Suppressor macrophage treated with lipopolysaccharide for 4 hours (primary cell): Measurements from ENCODE around the gene RPGR.

ENCODE experiments used
- DNase-seq: peaks from one replicate; pipeline ENCODE4 v3.0.0-alpha.2; 2020

RPGR gene

DNA sequence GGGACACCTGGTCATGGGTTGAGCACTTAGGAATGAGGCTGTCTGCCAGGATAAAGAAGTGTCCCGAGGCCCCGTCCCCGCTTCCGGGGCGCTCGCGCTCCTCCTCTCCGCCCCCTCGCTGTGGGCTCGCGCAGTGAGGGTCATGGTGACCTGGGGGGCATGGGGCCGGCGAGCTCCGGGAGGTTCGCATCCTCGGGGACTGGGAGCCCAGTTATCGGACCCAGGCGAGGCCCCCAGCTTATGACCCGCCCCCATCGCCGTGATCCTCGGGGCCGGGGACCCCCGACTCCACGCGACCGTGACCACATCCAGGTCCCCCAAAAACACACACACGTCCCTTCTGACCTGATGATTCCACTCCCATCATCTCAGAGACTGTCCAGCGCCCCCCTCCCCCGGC, 71.3 kb downstream of the RPGR start:
- no peak for DNase-seq

DNA sequence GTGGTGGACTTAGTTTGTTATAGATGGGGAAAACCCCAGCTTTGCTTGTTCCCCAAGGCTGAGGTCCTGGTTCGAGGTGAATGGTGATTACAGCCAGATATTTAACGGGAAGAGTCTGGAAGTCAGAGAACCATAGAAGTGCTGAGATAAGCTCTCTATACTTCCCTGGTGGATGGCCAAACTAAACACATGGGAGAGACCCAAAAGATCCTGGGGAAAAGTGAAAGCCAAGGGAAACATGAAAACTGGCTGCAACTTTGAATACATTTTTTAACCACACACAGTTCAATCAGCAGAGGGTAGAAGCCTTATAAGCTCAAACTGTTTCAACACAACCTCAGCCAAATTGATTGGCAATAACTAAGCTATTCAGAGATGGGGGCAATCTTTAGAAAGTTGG, 77.3 kb downstream of the RPGR start:
- DNase-seq, result no peak

DNA sequence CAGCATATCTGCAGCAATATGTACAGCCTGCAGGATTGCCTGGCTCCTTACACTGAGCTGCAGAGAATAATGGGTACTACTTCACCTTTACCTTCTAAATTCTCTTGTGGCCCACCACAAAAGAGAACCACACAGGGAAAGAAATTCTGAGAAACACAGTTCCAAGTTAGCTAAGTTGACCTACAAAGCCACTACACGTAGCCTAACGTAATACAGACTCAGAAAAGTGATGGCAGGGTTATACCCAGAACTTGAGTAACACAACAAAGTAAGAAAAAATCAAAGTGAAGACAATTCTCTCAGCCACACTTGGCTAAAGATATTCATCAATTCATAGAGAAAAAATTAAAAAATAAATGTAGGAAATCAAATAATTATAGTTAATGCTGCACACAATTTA, 80.3 kb downstream of the RPGR start:
- no peak for DNase-seq

DNA sequence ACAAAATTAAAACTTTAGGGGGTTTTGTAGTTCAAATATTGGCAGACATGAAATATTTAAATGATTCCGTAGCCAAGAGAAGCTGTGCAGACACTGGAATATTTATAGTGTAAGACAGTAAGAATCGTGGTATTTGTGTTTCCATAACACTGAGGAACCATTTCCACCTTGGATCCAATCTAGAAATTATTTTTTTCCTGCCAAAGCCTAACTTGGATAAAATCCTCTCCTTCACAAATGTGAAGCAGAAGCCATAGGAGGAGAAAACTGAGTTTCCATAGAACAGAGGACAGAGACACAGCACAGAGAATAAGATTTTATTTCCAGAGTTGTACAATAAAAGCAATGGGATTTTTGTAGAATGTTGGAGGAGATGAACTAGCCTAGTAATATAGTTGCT, 86.8 kb downstream of the RPGR start:
- no peak for DNase-seq

DNA sequence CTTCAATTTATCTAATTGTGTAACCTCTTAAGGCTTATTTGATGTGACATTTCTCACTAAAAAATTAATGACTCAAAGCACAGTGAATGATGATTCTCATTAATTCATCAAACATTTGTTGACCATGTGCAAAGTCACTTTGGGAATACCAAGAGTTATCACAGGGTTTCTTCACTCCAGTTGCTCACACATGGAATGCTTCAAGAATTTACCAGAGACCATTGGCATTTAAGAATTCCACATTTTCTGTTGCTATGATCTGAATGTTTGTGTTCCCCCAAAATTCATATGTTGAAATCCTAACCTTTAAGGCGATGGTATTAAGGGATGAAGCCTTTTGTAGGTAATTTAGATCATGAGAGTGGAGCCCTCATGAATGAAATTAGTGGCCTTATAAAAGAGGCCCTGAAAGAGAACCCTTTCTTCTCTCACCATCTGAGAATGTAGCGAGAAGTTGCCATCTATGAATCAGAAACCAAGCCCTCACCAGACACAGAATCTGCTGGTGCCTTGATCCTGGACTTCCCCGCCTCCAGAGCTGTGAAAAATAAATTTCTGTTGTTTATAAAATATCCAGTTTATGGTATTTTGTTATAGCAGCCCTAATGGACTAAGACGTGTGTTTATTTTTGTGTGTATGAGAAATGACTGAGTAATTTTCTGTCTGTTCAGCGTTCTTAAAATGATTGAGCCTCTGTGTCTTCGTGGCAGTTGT, 90.3 kb downstream of the RPGR start:
- no peak for DNase-seq

DNA sequence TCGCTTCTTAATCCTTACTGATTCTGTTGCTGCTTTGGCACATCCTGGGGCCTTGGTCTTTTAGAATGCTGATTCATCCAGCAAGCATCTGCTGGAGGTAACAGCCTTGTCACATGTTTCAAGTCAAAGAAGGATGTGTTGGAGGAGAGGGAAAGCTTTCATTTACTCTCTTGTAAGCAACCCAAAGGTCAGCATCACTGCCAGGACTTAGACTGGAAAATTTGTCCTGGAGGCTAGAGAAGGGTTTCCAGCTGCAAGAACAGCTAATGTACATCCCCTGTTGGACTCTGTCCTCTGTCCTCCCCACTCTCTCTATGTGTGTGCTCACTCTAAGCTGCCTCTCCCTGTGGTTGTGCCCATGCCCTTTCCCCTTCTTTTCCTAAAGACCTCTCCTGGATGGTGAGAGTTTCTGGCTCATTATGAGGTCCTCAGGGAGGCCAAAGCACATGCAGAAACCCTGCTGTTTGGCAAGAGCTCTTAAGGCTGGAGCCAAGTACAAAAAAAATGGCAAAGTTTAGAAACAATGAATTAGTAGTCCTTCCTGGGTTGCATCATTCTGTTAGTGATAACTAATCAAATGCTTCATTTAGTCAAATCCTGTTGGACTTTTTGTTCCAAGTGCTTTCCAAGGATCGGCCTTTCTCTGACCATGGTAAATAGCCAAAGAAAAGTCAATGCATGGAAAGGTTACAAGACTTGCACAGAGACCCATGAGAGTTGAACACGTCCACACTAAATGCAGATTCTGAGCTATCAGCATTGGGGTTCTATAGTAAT, 93.2 kb downstream of the RPGR start:
- no peak for DNase-seq

- no peak for DNase-seq
Observed at GRCh38 chrX:38232079-38232686, 95.1 kb downstream of the RPGR start.

GRCh38 chrX:38225093-38225492, 102.2 kb downstream of the RPGR start:
- DNase-seq, result no peak

GRCh38 chrX:38224160-38224559, 103.1 kb downstream of the RPGR start:
- DNase-seq, result no peak

GRCh38 chrX:38221391-38221929, 105.8 kb downstream of the RPGR start:
- DNase-seq, result no peak

- DNase-seq, result no peak
Observed at GRCh38 chrX:38220415-38221390, 106.6 kb downstream of the RPGR start, which contains the start of gene SRPX. TSS of gene SRPX (minus strand) at chrX:38220871. CDS start at chrX:38220792, 79 bp downstream.

GRCh38 chrX:38220024-38220414, 107.3 kb downstream of the RPGR start:
- peak; percentile 48 for DNase-seq
